Karpas-422 (cell line): ENCODE results near the gene C2CD2. TPM values are rescaled to one million over a fixed set of nuclear protein-coding genes. Genes with fewer than 3 reads are reported as not detected.

Experiments used
- DNase-seq: peaks from one replicate; pipeline ENCODE4 v3.0.0-alpha.2; 2015
- H2AFZ ChIP-seq: fragments of 200-600 bp; sonication (generic); 2 replicates; pipeline ENCODE4 v1.6.1; 2014; ENCODE audit warnings: antibody characterized with exemption, low read length, mixed read lengths
- H3K27ac ChIP-seq: fragments of 200-600 bp; sonication (generic); 2 replicates; pipeline ENCODE4 v1.5.1; 2014; ENCODE audit warnings: mild to moderate bottlenecking, low read length, moderate library complexity
- H3K27me3 ChIP-seq: fragments of 200-600 bp; sonication (generic); 2 replicates; pipeline ENCODE4 v1.6.1; 2014; ENCODE audit warnings: low read length, mixed read lengths
- H3K36me3 ChIP-seq: fragments of 200-600 bp; sonication (generic); 2 replicates; pipeline ENCODE4 v1.6.1; 2014; ENCODE audit warnings: low read length, mixed read lengths; ENCODE audit not compliant: insufficient read depth
- H3K4me1 ChIP-seq: fragments of 200-600 bp; sonication (generic); 2 replicates; pipeline ENCODE4 v1.6.1; 2014; ENCODE audit warnings: mild to moderate bottlenecking, low read length, mixed read lengths
- H3K4me2 ChIP-seq: fragments of 200-600 bp; sonication (generic); 2 replicates; pipeline ENCODE4 v1.6.1; 2014; ENCODE audit warnings: low read length, low read depth, mild to moderate bottlenecking; ENCODE audit not compliant: poor library complexity, severe bottlenecking
- H3K4me3 ChIP-seq: fragments of 200-600 bp; sonication (generic); 2 replicates; pipeline ENCODE4 v1.5.1; 2014; ENCODE audit warnings: mild to moderate bottlenecking, antibody characterized with exemption, low read length, mixed read lengths
- H3K79me2 ChIP-seq: fragments of 200-600 bp; sonication (generic); 2 replicates; pipeline ENCODE4 v1.6.1; 2014; ENCODE audit warnings: mild to moderate bottlenecking, low read length, mixed read lengths
- H3K9ac ChIP-seq: fragments of 200-600 bp; sonication (generic); 2 replicates; pipeline ENCODE4 v1.6.0; 2014; ENCODE audit warnings: low read length
- H3K9me2 ChIP-seq: fragments of 200-600 bp; sonication (generic), shearing (Covaris generic); replicated peaks from 2 replicates; pipeline ENCODE4 v1.6.0; 2014; ENCODE audit warnings: mild to moderate bottlenecking, low read length, moderate library complexity; ENCODE audit not compliant: insufficient read depth
- H3K9me3 ChIP-seq: fragments of 300-700, 200-600 bp; sonication (generic); 2 replicates; pipeline ENCODE4 v1.6.1; 2014; ENCODE audit warnings: low read length, mixed read lengths
- H4K20me1 ChIP-seq: fragments of 200-600 bp; sonication (generic); 2 replicates; pipeline ENCODE4 v1.6.1; 2014; ENCODE audit warnings: mild to moderate bottlenecking, antibody characterized with exemption, low read length, low read depth; ENCODE audit not compliant: insufficient read depth
- small RNA-seq: library from RNA; depleted of rRNA; stranded (forward); fragments of <200 nt; gene quantifications from one replicate; pipeline ENCODE3, GENCODE V24; 2014
- total RNA-seq: library from RNA; depleted of rRNA; stranded (reverse); fragments of >200 nt; shearing (Covaris generic); gene quantifications from 2 replicates; pipeline ENCODE4 v1.2.3, GENCODE V29; 2014; ENCODE audit warnings: low replicate concordance; rRNA removed

The C2CD2 gene
- total RNA-seq, 1 experiment from 2014 or later = not detected

- H4K20me1 ChIP-seq = no peaks in the 10 kb centered on the region
- no peak overlapping the region for H3K4me2 ChIP-seq
- H3K9ac ChIP-seq = no peak overlapping the region
- H3K36me3 ChIP-seq = no peaks in the 10 kb centered on the region
- H3K79me2 ChIP-seq = no peaks in the 10 kb centered on the region
- no peaks in the 10 kb centered on the region for H3K9me3 ChIP-seq
- H2AFZ ChIP-seq = no peak overlapping the region
- no peak overlapping the region for H3K27ac ChIP-seq
- H3K4me1 ChIP-seq = peaks cover 3% of the 10 kb centered on the region; the same call in 1 of the 2 replicates
- no peaks in the 10 kb centered on the region for H3K9me2 ChIP-seq
- H3K4me3 ChIP-seq = no peak overlapping the region
- H3K27me3 ChIP-seq = no peaks in the 10 kb centered on the region
- DNase-seq = no peak
Measured at GRCh38 chr21:41843584-41843983, 110.2 kb downstream of the C2CD2 start.

- Histone ChIP-seq H3K4me1 (peaks cover 3% of the 10 kb centered on the region; the same call in 1 of the 2 replicates), H3K27ac (no peak overlapping the region), H4K20me1 (no peaks in the 10 kb centered on the region), H3K4me3 (no peak overlapping the region), H3K9me2 (no peaks in the 10 kb centered on the region), H3K36me3 (peaks cover 5% of the 10 kb centered on the region; the same call in 1 of the 2 replicates), H3K79me2 (no peaks in the 10 kb centered on the region), H3K9me3 (no peaks in the 10 kb centered on the region), H2AFZ (no peak overlapping the region), H3K27me3 (no peaks in the 10 kb centered on the region), H3K4me2 (no peak overlapping the region), H3K9ac (no peak overlapping the region)
- DNase-seq = no peak
Measured at GRCh38 chr21:41840880-41841279, 112.9 kb downstream of the C2CD2 start.

GRCh38 chr21:41839387-41840000, 114.3 kb downstream of the C2CD2 start:
- Histone ChIP-seq H3K36me3 (peaks cover 5% of the 10 kb centered on the region; the same call in 1 of the 2 replicates), H2AFZ (no peak overlapping the region), H4K20me1 (peaks cover 9% of the 10 kb centered on the region; the same call in 1 of the 2 replicates), H3K9me3 (no peaks in the 10 kb centered on the region), H3K4me3 (no peak overlapping the region), H3K4me1 (peaks cover 7% of the 10 kb centered on the region), H3K4me2 (no peak overlapping the region), H3K27me3 (no peaks in the 10 kb centered on the region), H3K9ac (no peak overlapping the region), H3K9me2 (no peaks in the 10 kb centered on the region), H3K79me2 (no peaks in the 10 kb centered on the region), H3K27ac (no peak overlapping the region)
- no peak for DNase-seq

- DNase-seq = no peak
- Histone ChIP-seq H3K9me3 (no peaks in the 10 kb centered on the region), H3K4me3 (no peak overlapping the region), H3K27ac (no peak overlapping the region), H3K36me3 (peaks cover 5% of the 10 kb centered on the region; the same call in 1 of the 2 replicates), H2AFZ (no peak overlapping the region), H4K20me1 (peaks cover 22% of the 10 kb centered on the region; the same call in 1 of the 2 replicates), H3K27me3 (no peaks in the 10 kb centered on the region), H3K79me2 (no peaks in the 10 kb centered on the region), H3K9ac (no peak overlapping the region), H3K4me1 (peaks cover 20% of the 10 kb centered on the region), H3K9me2 (no peaks in the 10 kb centered on the region), H3K4me2 (no peak overlapping the region)
Measured at GRCh38 chr21:41837756-41838297, 116.0 kb downstream of the C2CD2 start.

- peaks cover 23% of the 10 kb centered on the region for H3K4me1 ChIP-seq
- H2AFZ ChIP-seq = no peak overlapping the region
- H3K9me3 ChIP-seq = no peaks in the 10 kb centered on the region
- no peak overlapping the region for H3K4me3 ChIP-seq
- peaks cover 5% of the 10 kb centered on the region; the same call in 1 of the 2 replicates for H3K36me3 ChIP-seq
- no peak overlapping the region for H3K9ac ChIP-seq
- no peak overlapping the region for H3K27ac ChIP-seq
- H3K9me2 ChIP-seq = no peaks in the 10 kb centered on the region
- no peak overlapping the region for H3K4me2 ChIP-seq
- no peak for DNase-seq
- H3K27me3 ChIP-seq = no peaks in the 10 kb centered on the region
- H4K20me1 ChIP-seq = peaks cover 29% of the 10 kb centered on the region; the same call in 1 of the 2 replicates
- no peaks in the 10 kb centered on the region for H3K79me2 ChIP-seq
Measured at GRCh38 chr21:41836166-41837015, 117.4 kb downstream of the C2CD2 start.

GRCh38 chr21:41835711-41836154, 118.1 kb downstream of the C2CD2 start:
- no peak for DNase-seq
- Histone ChIP-seq H3K4me1 (peaks cover 23% of the 10 kb centered on the region), H3K9ac (no peak overlapping the region), H2AFZ (no peak overlapping the region), H3K4me2 (no peak overlapping the region), H3K79me2 (no peaks in the 10 kb centered on the region), H3K27me3 (no peaks in the 10 kb centered on the region), H4K20me1 (peaks cover 29% of the 10 kb centered on the region; the same call in 1 of the 2 replicates), H3K27ac (no peak overlapping the region), H3K36me3 (peaks cover 5% of the 10 kb centered on the region; the same call in 1 of the 2 replicates), H3K9me2 (no peaks in the 10 kb centered on the region), H3K9me3 (no peaks in the 10 kb centered on the region), H3K4me3 (no peak overlapping the region)

Small RNAs within 50 kb of the gene (small RNA-seq; reads per million reads assigned to genes)
- gene RF00334 = not detected

Other genes starting within 250 kb of the C2CD2 start
- gene RIPK4, start 187.0 kb downstream of the C2CD2 start, total RNA-seq = not detected in 2 replicates
- 3.0 and 14.6 TPM in 2 replicates for gene PRDM15, start 74.7 kb downstream of the C2CD2 start, total RNA-seq
- 1.2 and 2.8 TPM in 2 replicates for gene ZBTB21, start 56.3 kb upstream of the C2CD2 start, total RNA-seq
- 2.3 and 2.5 TPM in 2 replicates for gene UMODL1, start 117.3 kb upstream of the C2CD2 start, total RNA-seq